T-helper 2 cell treated with Interferon-gamma antibody and Interleukin-4, amounts not matched to agents 5 μg/mL and 100 μg/mL, for 36 hours (primary cell): ENCODE data around the gene SEMA6A.
"Not testable (repeated sequence)": the region's sequence is repeated elsewhere in the genome, so short reads cannot be mapped to it uniquely, and the experiment has no call there.

Source experiments
- DNase-seq: peaks from one replicate; pipeline ENCODE4 v3.0.0; 2021; ENCODE audit warnings: low spot score
- H3K27ac Mint-ChIP-seq: one replicate; pipeline ENCODE4 v1.8.0; 2021; ENCODE audit warnings: mild to moderate bottlenecking, mixed read lengths
- H3K27me3 Mint-ChIP-seq: one replicate; pipeline ENCODE4 v1.8.0; 2021; ENCODE audit warnings: low read depth, mixed read lengths
- H3K36me3 Mint-ChIP-seq: one replicate; pipeline ENCODE4 v1.8.0; 2021; ENCODE audit warnings: low read depth, mixed read lengths
- H3K4me1 Mint-ChIP-seq: one replicate; pipeline ENCODE4 v1.8.0; 2021; ENCODE audit warnings: low read depth, mixed read lengths
- H3K4me3 Mint-ChIP-seq: one replicate; pipeline ENCODE4 v1.8.0; 2022; ENCODE audit warnings: mild to moderate bottlenecking, moderate library complexity, mixed read lengths
- H3K9me3 Mint-ChIP-seq: one replicate; pipeline ENCODE4 v1.8.0; 2021; ENCODE audit warnings: mixed read lengths

Gene SEMA6A

GRCh38 chr5:116529615-116530014 lies 45.0 kb downstream of the SEMA6A start:
- Mint-ChIP-seq H3K4me3 (no peak overlapping the region), H3K9me3 (no peaks in the 10 kb centered on the region), H3K36me3 (no peaks in the 10 kb centered on the region), H3K27me3 (peaks cover 3% of the 10 kb centered on the region), H3K4me1 (no peaks in the 10 kb centered on the region), H3K27ac (no peak overlapping the region)
- no peak for DNase-seq

- Mint-ChIP-seq H3K4me3 (no peak overlapping the region), H3K9me3 (no peaks in the 10 kb centered on the region), H3K27ac (no peak overlapping the region), H3K4me1 (no peaks in the 10 kb centered on the region), H3K27me3 (peaks cover 3% of the 10 kb centered on the region), H3K36me3 (no peaks in the 10 kb centered on the region)
- no peak for DNase-seq
Measured at GRCh38 chr5:116528519-116529234, 45.9 kb downstream of the SEMA6A start.

- no peak overlapping the region for H3K4me3 Mint-ChIP-seq
- no peak for DNase-seq
- H3K9me3 Mint-ChIP-seq = no peaks in the 10 kb centered on the region
- no peaks in the 10 kb centered on the region for H3K36me3 Mint-ChIP-seq
- H3K4me1 Mint-ChIP-seq = no peaks in the 10 kb centered on the region
- no peak overlapping the region for H3K27ac Mint-ChIP-seq
- H3K27me3 Mint-ChIP-seq = peaks cover 3% of the 10 kb centered on the region
Measured at GRCh38 chr5:116527582-116527981, 47.0 kb downstream of the SEMA6A start.

GRCh38 chr5:116525674-116526073 lies 48.9 kb downstream of the SEMA6A start:
- Mint-ChIP-seq H3K27me3 (peaks cover 3% of the 10 kb centered on the region), H3K9me3 (no peaks in the 10 kb centered on the region), H3K4me3 (no peak overlapping the region)

GRCh38 chr5:116524966-116525365 lies 49.7 kb downstream of the SEMA6A start:
- H3K36me3 Mint-ChIP-seq = no peaks in the 10 kb centered on the region
- no peaks in the 10 kb centered on the region for H3K9me3 Mint-ChIP-seq
- no peaks in the 10 kb centered on the region for H3K4me1 Mint-ChIP-seq
- H3K27me3 Mint-ChIP-seq = peaks cover 3% of the 10 kb centered on the region
- no peak for DNase-seq
- no peak overlapping the region for H3K4me3 Mint-ChIP-seq
- H3K27ac Mint-ChIP-seq = no peak overlapping the region

More at GRCh38 chr5:116525674-116526073, 48.9 kb downstream of the SEMA6A start:
- H3K36me3 Mint-ChIP-seq = no peaks in the 10 kb centered on the region
- DNase-seq = no peak
- no peaks in the 10 kb centered on the region for H3K4me1 Mint-ChIP-seq
- no peak overlapping the region for H3K27ac Mint-ChIP-seq

- H3K4me3 Mint-ChIP-seq = no peak overlapping the region
- no peaks in the 10 kb centered on the region for H3K36me3 Mint-ChIP-seq
- DNase-seq = no peak
Measured at GRCh38 chr5:116524051-116524904, 50.3 kb downstream of the SEMA6A start.

GRCh38 chr5:116523182-116523581 lies 51.4 kb downstream of the SEMA6A start:
- not testable (repeated sequence) for H3K4me1 Mint-ChIP-seq, H3K36me3 Mint-ChIP-seq, H3K9me3 Mint-ChIP-seq, H3K27ac Mint-ChIP-seq, H3K27me3 Mint-ChIP-seq, DNase-seq, H3K4me3 Mint-ChIP-seq

More at GRCh38 chr5:116524051-116524904, 50.3 kb downstream of the SEMA6A start:
- peaks cover 3% of the 10 kb centered on the region for H3K27me3 Mint-ChIP-seq
- H3K4me1 Mint-ChIP-seq = no peaks in the 10 kb centered on the region
- H3K9me3 Mint-ChIP-seq = no peaks in the 10 kb centered on the region
- H3K27ac Mint-ChIP-seq = no peak overlapping the region

GRCh38 chr5:116522356-116523136 lies 52.1 kb downstream of the SEMA6A start:
- no peaks in the 10 kb centered on the region for H3K9me3 Mint-ChIP-seq
- H3K4me3 Mint-ChIP-seq = no peak overlapping the region
- no peak overlapping the region for H3K27ac Mint-ChIP-seq
- H3K36me3 Mint-ChIP-seq = no peaks in the 10 kb centered on the region
- H3K4me1 Mint-ChIP-seq = no peaks in the 10 kb centered on the region
- peaks cover 3% of the 10 kb centered on the region for H3K27me3 Mint-ChIP-seq
- DNase-seq = no peak

- Mint-ChIP-seq H3K4me3 (no peak overlapping the region), H3K36me3 (no peaks in the 10 kb centered on the region), H3K27me3 (peaks cover 3% of the 10 kb centered on the region), H3K27ac (no peak overlapping the region), H3K9me3 (no peaks in the 10 kb centered on the region), H3K4me1 (no peaks in the 10 kb centered on the region)
- DNase-seq = no peak
Measured at GRCh38 chr5:116521173-116521872, 53.3 kb downstream of the SEMA6A start.

GRCh38 chr5:116520771-116521170 lies 53.9 kb downstream of the SEMA6A start:
- Mint-ChIP-seq H3K4me1 (no peaks in the 10 kb centered on the region), H3K4me3 (no peak overlapping the region), H3K9me3 (no peaks in the 10 kb centered on the region), H3K36me3 (no peaks in the 10 kb centered on the region), H3K27me3 (peaks cover 3% of the 10 kb centered on the region), H3K27ac (no peak overlapping the region)
- DNase-seq = no peak

- DNase-seq = no peak
- H3K27me3 Mint-ChIP-seq = no peaks in the 10 kb centered on the region
- H3K4me3 Mint-ChIP-seq = no peak overlapping the region
- H3K36me3 Mint-ChIP-seq = no peaks in the 10 kb centered on the region
- no peaks in the 10 kb centered on the region for H3K9me3 Mint-ChIP-seq
- no peak overlapping the region for H3K27ac Mint-ChIP-seq
- H3K4me1 Mint-ChIP-seq = no peaks in the 10 kb centered on the region
Measured at GRCh38 chr5:116518423-116518822, 56.2 kb downstream of the SEMA6A start.

GRCh38 chr5:116517488-116517887 lies 57.1 kb downstream of the SEMA6A start:
- no peaks in the 10 kb centered on the region for H3K36me3 Mint-ChIP-seq
- H3K4me1 Mint-ChIP-seq = no peaks in the 10 kb centered on the region
- H3K4me3 Mint-ChIP-seq = no peak overlapping the region
- no peak for DNase-seq
- no peaks in the 10 kb centered on the region for H3K27me3 Mint-ChIP-seq
- H3K9me3 Mint-ChIP-seq = no peaks in the 10 kb centered on the region
- H3K27ac Mint-ChIP-seq = no peak overlapping the region

GRCh38 chr5:116516021-116516420 lies 58.6 kb downstream of the SEMA6A start:
- Mint-ChIP-seq H3K4me1 (no peaks in the 10 kb centered on the region), H3K9me3 (no peaks in the 10 kb centered on the region), H3K27me3 (no peaks in the 10 kb centered on the region), H3K27ac (no peak overlapping the region), H3K36me3 (no peaks in the 10 kb centered on the region), H3K4me3 (no peak overlapping the region)
- DNase-seq = no peak
